Mesenchymal stem cell (in vitro differentiated cells and primary cell): Measurements from ENCODE around the gene SLC13A4.

Experiments
- DNase-seq: peaks from one replicate; pipeline ENCODE4 v3.0.0-alpha.2; 2013
- H2AFZ ChIP-seq: one replicate; pipeline ENCODE4 v1.6.1; 2013; ENCODE audit warnings: low read depth, mild to moderate bottlenecking, control low read depth, inconsistent platforms, low read length, moderate library complexity
- H2AK5ac ChIP-seq: 2 replicates; pipeline ENCODE4 v1.6.1; 2013; ENCODE audit warnings: low read length, moderate library complexity, mild to moderate bottlenecking, inconsistent platforms; ENCODE audit not compliant: severe bottlenecking
- H2BK120ac ChIP-seq: one replicate; pipeline ENCODE4 v1.6.1; 2013; ENCODE audit warnings: low read depth, mild to moderate bottlenecking, inconsistent platforms, low read length, moderate library complexity
- H2BK12ac ChIP-seq, 2 experiments: one replicate each; pipeline ENCODE4 v1.6.1; 2013; ENCODE audit warnings: inconsistent platforms in 2 of 2, low read length in 2 of 2, mild to moderate bottlenecking in 2 of 2, moderate library complexity in 2 of 2, control low read depth in 1 of 2
- H2BK15ac ChIP-seq: one replicate; pipeline ENCODE4 v1.6.1; 2013; ENCODE audit warnings: mild to moderate bottlenecking, low read depth, inconsistent platforms; ENCODE audit not compliant: poor library complexity, severe bottlenecking
- H2BK5ac ChIP-seq: 2 replicates; pipeline ENCODE4 v1.6.1; 2013; ENCODE audit warnings: low read depth, mild to moderate bottlenecking, low read length, control low read depth, inconsistent platforms; ENCODE audit not compliant: poor library complexity, severe bottlenecking
- H3K14ac ChIP-seq, 2 experiments: one replicate each; pipeline ENCODE4 v1.6.1; 2013; ENCODE audit warnings: inconsistent platforms in 2 of 2, low read length in 2 of 2, control low read depth in 1 of 2, mild to moderate bottlenecking in 1 of 2, moderate library complexity in 1 of 2
- H3K18ac ChIP-seq, 2 experiments: one replicate each; pipeline ENCODE4 v1.6.1; 2013; ENCODE audit warnings: inconsistent platforms in 2 of 2, low read length in 2 of 2, control low read depth in 1 of 2, low read depth in 1 of 2, mild to moderate bottlenecking in 1 of 2
- H3K23ac ChIP-seq, 2 experiments: one replicate each; pipeline ENCODE4 v1.6.1; 2013; ENCODE audit warnings: inconsistent platforms in 2 of 2, low read length in 2 of 2, mild to moderate bottlenecking in 2 of 2, moderate library complexity in 2 of 2, control low read depth in 1 of 2
- H3K27ac ChIP-seq: 2 replicates; pipeline ENCODE4 v1.5.1; 2013; ENCODE audit warnings: mild to moderate bottlenecking, moderate library complexity, low read length, control low read depth, inconsistent platforms; ENCODE audit not compliant: poor library complexity, severe bottlenecking
- H3K27me3 ChIP-seq, 2 experiments: 2 replicates each; pipeline versions ENCODE4 v1.6.1 to v1.7.0; 2013; ENCODE audit warnings: low read length in 2 of 2, mild to moderate bottlenecking in 2 of 2, moderate library complexity in 2 of 2, control low read depth in 1 of 2, inconsistent platforms in 1 of 2; ENCODE audit not compliant: control insufficient read depth in 1 of 2, insufficient read depth in 1 of 2
- H3K36me3 ChIP-seq, 2 experiments: 2 replicates each; pipeline versions ENCODE4 v1.6.1 to v1.7.0; 2013; ENCODE audit warnings: low read length in 2 of 2, control low read depth in 1 of 2, inconsistent platforms in 1 of 2, low read depth in 1 of 2, mild to moderate bottlenecking in 1 of 2; ENCODE audit not compliant: insufficient read depth in 2 of 2, control insufficient read depth in 1 of 2
- H3K4ac ChIP-seq, 2 experiments: one replicate each; pipeline ENCODE4 v1.6.1; 2013; ENCODE audit warnings: inconsistent platforms in 2 of 2, low read length in 2 of 2, mild to moderate bottlenecking in 2 of 2, moderate library complexity in 2 of 2, control low read depth in 1 of 2, low read depth in 1 of 2
- H3K4me1 ChIP-seq: 2 replicates; pipeline ENCODE4 v1.6.1; 2013; ENCODE audit warnings: low read depth, low read length, control low read depth; ENCODE audit not compliant: control insufficient read depth, insufficient read depth
- H3K4me2 ChIP-seq: 2 replicates; pipeline ENCODE4 v1.6.1; 2013; ENCODE audit warnings: low read length, mild to moderate bottlenecking, inconsistent platforms; ENCODE audit not compliant: poor library complexity, severe bottlenecking
- H3K4me3 ChIP-seq, 2 experiments: 2 replicates each; pipeline versions ENCODE4 v1.5.1 to v1.7.0; 2013; ENCODE audit warnings: low read length in 2 of 2, mild to moderate bottlenecking in 2 of 2, control low read depth in 1 of 2, low read depth in 1 of 2; ENCODE audit not compliant: insufficient read depth in 1 of 2
- H3K79me1 ChIP-seq: replicated peaks from 2 replicates; pipeline ENCODE4 v1.6.1; 2013; ENCODE audit warnings: mild to moderate bottlenecking, control low read depth, low read length, inconsistent platforms; ENCODE audit not compliant: poor library complexity, severe bottlenecking
- H3K9ac ChIP-seq: 2 replicates; pipeline ENCODE4 v1.7.0; 2013; ENCODE audit warnings: mild to moderate bottlenecking, low read length, moderate library complexity
- H3K9me3 ChIP-seq: 2 replicates; pipeline ENCODE4 v1.7.0; 2013; ENCODE audit warnings: mild to moderate bottlenecking, low read length; ENCODE audit not compliant: control insufficient read depth
- H4K8ac ChIP-seq: one replicate; pipeline ENCODE4 v1.6.1; 2013; ENCODE audit warnings: inconsistent platforms, mild to moderate bottlenecking, low read length, moderate library complexity
- H4K91ac ChIP-seq: one replicate; pipeline ENCODE4 v1.6.1; 2013; ENCODE audit warnings: mild to moderate bottlenecking, low read length, inconsistent platforms
- WGBS: methylation state at CpG from one replicate; pipeline ENCODE4 v1.1.7; 2013; ENCODE audit warnings: mixed read lengths; 5-methylcytosine and 5-hydroxymethylcytosine counted together

Gene SLC13A4

DNA sequence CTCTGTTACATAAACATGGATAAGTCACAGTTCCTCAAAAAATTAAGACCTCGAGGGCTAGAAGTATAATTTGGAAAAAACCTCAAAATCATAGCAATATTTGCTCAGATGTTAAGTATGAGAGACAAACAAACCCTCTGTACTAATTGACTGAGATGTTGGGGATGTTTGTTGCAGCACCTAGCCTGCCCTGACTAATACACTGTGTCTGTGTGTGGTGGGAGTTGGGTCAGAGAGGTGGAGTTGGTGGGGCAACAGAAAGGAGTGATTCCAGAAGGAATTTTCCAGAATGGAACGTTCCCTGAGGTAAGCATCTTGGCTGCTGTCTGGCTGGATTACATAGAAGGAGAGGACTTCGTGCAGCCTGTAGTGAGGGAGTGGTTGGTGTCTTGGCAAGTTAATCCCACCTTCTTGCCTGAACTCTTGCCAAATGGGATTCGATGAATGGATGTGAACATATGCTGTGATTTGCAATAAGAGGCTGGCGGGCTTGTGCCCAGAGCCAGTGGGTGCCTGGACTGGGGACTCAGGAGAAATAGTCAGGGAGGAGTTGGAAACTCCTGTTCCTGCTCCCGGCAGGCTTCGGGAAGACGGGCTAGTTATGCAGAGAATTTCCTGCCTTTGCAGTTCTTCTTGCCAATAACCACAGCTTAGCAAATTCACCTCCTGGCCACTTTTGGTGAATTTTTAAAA is 29.9 kb upstream of the SLC13A4 start:
- H3K4me3 ChIP-seq: peak overlapping the region in 1 of 2 experiments; percentile 55
- no peak for DNase-seq
- H2BK12ac ChIP-seq: no peak overlapping the region
- H4K8ac ChIP-seq: peak overlapping the region; percentile 84
- H3K14ac ChIP-seq: no peak overlapping the region
- H3K27ac ChIP-seq: no peak overlapping the region
- no peaks in the 10 kb centered on the region for H3K79me1 ChIP-seq
- no peak overlapping the region for H2AFZ ChIP-seq
- peak overlapping the region; percentile 77 for H2BK15ac ChIP-seq
- H2AK5ac ChIP-seq: no peak overlapping the region
- no peak overlapping the region for H3K18ac ChIP-seq
- H4K91ac ChIP-seq: no peak overlapping the region
- no peaks in the 10 kb centered on the region for H3K36me3 ChIP-seq
- no peak overlapping the region for H3K4me2 ChIP-seq
- H3K23ac ChIP-seq: no peak overlapping the region
- no peak overlapping the region for H2BK5ac ChIP-seq
- WGBS: 87% methylated on average over 4 of the region's 8 CpGs
- peak overlapping the region; percentile 85 for H3K9ac ChIP-seq
- no peaks in the 10 kb centered on the region for H3K9me3 ChIP-seq
- no peak overlapping the region for H2BK120ac ChIP-seq
- H3K4ac ChIP-seq: no peak overlapping the region
- no peaks in the 10 kb centered on the region for H3K4me1 ChIP-seq
- peaks cover 0 to 34% of the 10 kb centered on the region in 2 experiments for H3K27me3 ChIP-seq

DNA sequence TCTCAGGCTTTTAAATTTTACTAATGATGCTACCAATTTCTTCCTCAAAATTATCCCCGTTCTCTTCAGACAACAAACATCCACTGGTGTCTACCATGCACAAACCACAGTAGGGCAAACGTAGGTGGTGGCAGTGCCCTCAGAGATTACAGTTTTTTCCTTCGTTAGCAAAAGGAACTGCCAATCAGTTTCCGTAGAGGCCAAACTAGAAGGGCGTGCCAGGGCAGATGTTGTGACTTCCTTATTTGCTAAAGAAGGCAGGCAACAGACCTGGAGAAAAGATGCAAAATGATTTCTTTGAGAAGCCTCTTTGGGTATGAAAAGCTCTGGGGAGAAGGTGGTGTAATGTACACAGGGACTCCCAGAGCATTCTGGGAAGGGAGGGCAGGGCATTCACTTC is 28.2 kb upstream of the SLC13A4 start:
- Histone ChIP-seq H2AFZ (no peak overlapping the region), H3K4me2 (no peak overlapping the region), H4K91ac (no peak overlapping the region), H3K23ac (no peak overlapping the region), H3K36me3 (no peaks in the 10 kb centered on the region), H2BK5ac (no peak overlapping the region), H3K4me1 (no peaks in the 10 kb centered on the region), H3K4me3 (no peak overlapping the region), H3K18ac (no peak overlapping the region), H2BK15ac (no peak overlapping the region), H3K4ac (no peak overlapping the region), H2BK120ac (no peak overlapping the region), H3K27me3 (peaks cover 0 to 34% of the 10 kb centered on the region in 2 experiments), H3K9me3 (no peaks in the 10 kb centered on the region), H2AK5ac (no peak overlapping the region), H4K8ac (no peak overlapping the region), H3K79me1 (no peaks in the 10 kb centered on the region), H3K27ac (no peak overlapping the region), H3K9ac (no peak overlapping the region), H3K14ac (no peak overlapping the region), H2BK12ac (no peak overlapping the region)
- no peak for DNase-seq
- WGBS: 78% methylated on average over 5 of the region's 5 CpGs

DNA sequence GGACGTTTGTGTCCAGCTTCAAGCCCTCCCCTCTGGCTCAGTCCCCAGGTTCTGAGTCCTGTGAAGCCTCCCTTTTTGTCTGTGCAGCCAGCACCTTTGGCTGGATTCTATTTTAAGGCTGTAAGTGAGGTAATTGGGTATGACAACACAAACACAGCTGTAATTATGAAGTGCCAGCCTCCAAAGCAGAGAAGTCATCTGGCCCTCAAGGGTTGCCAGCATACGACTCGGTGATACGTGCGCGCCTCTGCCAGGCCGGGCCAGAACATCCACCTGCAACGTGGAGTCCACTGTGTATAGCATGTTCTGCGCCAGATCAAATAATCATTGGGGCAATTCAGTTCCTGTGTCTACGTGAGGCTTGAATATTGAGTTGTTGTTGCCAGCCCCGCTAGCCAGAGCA is 27.4 kb upstream of the SLC13A4 start:
- H2BK12ac ChIP-seq: no peak overlapping the region
- H3K9ac ChIP-seq: no peak overlapping the region
- DNase-seq: no peak
- peak overlapping the region; percentile 62 for H2BK15ac ChIP-seq
- no peak overlapping the region for H3K14ac ChIP-seq
- no peaks in the 10 kb centered on the region for H3K4me1 ChIP-seq
- no peak overlapping the region for H3K4me2 ChIP-seq
- no peak overlapping the region for H2AFZ ChIP-seq
- H3K27me3 ChIP-seq: peaks cover 0 to 34% of the 10 kb centered on the region in 2 experiments
- no peak overlapping the region for H3K27ac ChIP-seq
- H4K8ac ChIP-seq: no peak overlapping the region
- H3K9me3 ChIP-seq: no peaks in the 10 kb centered on the region
- no peak overlapping the region for H2BK5ac ChIP-seq
- no peak overlapping the region for H3K23ac ChIP-seq
- 94% methylated on average over 11 of the region's 11 CpGs for WGBS
- H2BK120ac ChIP-seq: no peak overlapping the region
- no peak overlapping the region for H4K91ac ChIP-seq
- H2AK5ac ChIP-seq: no peak overlapping the region
- H3K18ac ChIP-seq: no peak overlapping the region
- H3K79me1 ChIP-seq: no peaks in the 10 kb centered on the region
- H3K4ac ChIP-seq: no peak overlapping the region
- no peaks in the 10 kb centered on the region for H3K36me3 ChIP-seq
- H3K4me3 ChIP-seq: no peak overlapping the region

DNA sequence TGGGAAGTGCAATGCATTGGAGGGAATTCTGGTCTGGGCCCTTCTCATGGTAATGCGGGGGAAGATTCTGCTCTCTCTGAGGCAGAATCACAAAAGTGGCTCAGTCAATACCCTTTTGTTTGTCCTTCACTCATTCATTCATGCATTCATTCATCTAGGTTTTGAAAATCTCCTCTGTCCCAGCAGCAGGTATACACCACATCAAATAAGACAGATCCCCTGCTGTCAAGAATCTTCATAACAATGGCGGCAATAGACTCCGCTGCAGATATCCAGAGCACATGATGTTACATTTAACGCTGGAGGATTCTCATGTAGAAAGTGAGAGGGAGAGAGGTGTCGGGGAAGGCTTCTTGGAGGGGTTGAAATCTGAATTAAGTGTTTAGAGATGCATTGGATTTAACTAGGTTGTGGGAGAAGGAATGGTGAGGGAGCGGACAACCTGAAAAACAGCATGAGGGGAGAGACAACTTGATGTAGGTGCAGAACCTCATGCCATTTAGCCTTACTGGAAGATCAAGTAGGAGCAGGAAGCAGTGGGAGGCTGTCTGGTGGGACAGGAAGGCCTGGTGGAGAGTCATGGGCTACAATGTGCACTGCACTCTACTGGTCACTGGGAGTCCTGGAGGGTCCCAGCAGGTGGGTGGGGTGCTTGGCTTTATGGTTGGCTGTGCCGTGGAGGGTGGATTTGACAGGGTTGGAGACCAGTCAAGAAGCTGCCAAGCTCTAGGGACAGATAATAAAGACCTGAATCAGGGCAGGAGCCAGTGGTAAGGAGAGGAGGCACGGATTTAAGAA is 25.8 kb upstream of the SLC13A4 start:
- Histone ChIP-seq H4K91ac (no peak overlapping the region), H3K79me1 (no peaks in the 10 kb centered on the region), H3K9me3 (no peaks in the 10 kb centered on the region), H2BK120ac (no peak overlapping the region), H3K27ac (no peak overlapping the region), H4K8ac (no peak overlapping the region), H2AK5ac (no peak overlapping the region), H3K9ac (no peak overlapping the region), H2BK5ac (no peak overlapping the region), H3K4me3 (no peak overlapping the region), H3K23ac (no peak overlapping the region), H2BK12ac (peak overlapping the region in 1 of 2 experiments; percentile 13), H2BK15ac (no peak overlapping the region), H3K4ac (no peak overlapping the region), H3K18ac (no peak overlapping the region), H3K14ac (peak overlapping the region in 1 of 2 experiments; percentile 82), H3K4me2 (no peak overlapping the region), H3K36me3 (no peaks in the 10 kb centered on the region), H3K4me1 (no peaks in the 10 kb centered on the region), H3K27me3 (peaks cover 0 to 29% of the 10 kb centered on the region in 2 experiments), H2AFZ (no peak overlapping the region)
- no peak for DNase-seq
- 92% methylated on average over 8 of the region's 8 CpGs for WGBS
